Right lobe of liver (tissue), 6 donors: ENCODE results near the gene DOCK1. TPM values are rescaled to one million over a fixed set of nuclear protein-coding genes. Genes with fewer than 3 reads are reported as not detected.

Experiments
- ATAC-seq, 4 donors: fragments of 200-7000 bp; cut with Tn5 transposase; one replicate each; pipeline ENCODE4 v1.9.1; 2020; ENCODE audit warnings: mild to moderate bottlenecking in 4 of 4, moderate library complexity in 4 of 4
- DNase-seq, 3 donors: peaks; one replicate each; pipeline ENCODE4 v3.0.0-alpha.2; 2020
- H3K27ac ChIP-seq, 3 donors: fragments of 200-600 bp; one replicate each; pipeline ENCODE4 v1.8.0; 2022
- H3K27me3 ChIP-seq, 2 donors: fragments of 200-600 bp; one replicate each; pipeline ENCODE4 v1.8.0; 2022
- H3K36me3 ChIP-seq, 4 donors: fragments of 200-600 bp; sonication (generic) in 1 of 4; one replicate each; pipeline versions ENCODE4 v1.5.1 to v1.8.0; 2017 to 2022; ENCODE audit warnings: control low read depth in 1 of 4
- H3K4me1 ChIP-seq, 4 donors: fragments of 200-600 bp; sonication (generic) in 1 of 4; one replicate each; pipeline versions ENCODE4 v1.5.1 to v1.8.0; 2017 to 2022; ENCODE audit warnings: control low read depth in 1 of 4
- H3K4me3 ChIP-seq, 3 donors: fragments of 200-600 bp; one replicate each; pipeline ENCODE4 v1.8.0; 2022
- H3K9me3 ChIP-seq, 4 donors: fragments of 200-600 bp; sonication (generic) in 1 of 4; one replicate each; pipeline versions ENCODE4 v1.5.1 to v1.8.0; 2017 to 2022; ENCODE audit warnings: control low read depth in 1 of 4
- POLR2A ChIP-seq: fragments of 450-650 bp; IDR thresholded peaks from one replicate; pipeline ENCODE4 v1.6.1; 2017; ENCODE audit warnings: antibody characterized with exemption, mild to moderate bottlenecking
- WGBS: methylation state at CpG from one replicate; pipeline ENCODE4 v1.1.6; 2018; ENCODE audit warnings: low coverage, low lambda C conversion rate; ENCODE audit not compliant: insufficient coverage; ENCODE audit errors: missing lambda C conversion rate; 5-methylcytosine and 5-hydroxymethylcytosine counted together
- intact Hi-C, 2 donors: fragments of 100-400 bp; cut with DNase I; formaldehyde crosslinking; loops; one replicate each; pipeline versions ENCODE4 v1.11.2 to v1.14.1; 2022
- total RNA-seq, 6 experiments: library from RNA; depleted of rRNA in 2 of 6; stranded (reverse); fragments of >200 nt in 2 of 6; fragmentation: NEBNext Ultra II Directional in 3 of 6; extraction: Animal tissue kit (Norgen Biotek cat#: 25700) in 3 of 6; gene quantifications; one replicate each; pipeline versions ENCODE4 v1.1.0 to v1.2.4, GENCODE V29; 2016 to 2023
- TF ChIP-seq, protein P1 (sequence below), 4 donors: fragments of 200-600 bp in 3 of 4; fragments of 450-650 bp in 1 of 4; IDR thresholded peaks; one replicate each; pipeline versions ENCODE4 v1.5.1 to v1.8.0; 2016 to 2022; ENCODE audit warnings: antibody characterized with exemption in 4 of 4, mild to moderate bottlenecking in 2 of 4
- donor health status: DM: no; HTN: yes; CAD: no.
- donor health status: DM: no; HTN: no; CAD: no.
- donor health status: DM: no; HTN: no; CAD: no.
- donor health status: DM: no; HTN: yes; CAD: no.
- donor health status: DM: no; HTN: yes; CAD: no.

Gene DOCK1
- total RNA-seq, 6 experiments from 2014 or later: 13.8 to 17.8 (median 14.6) TPM

DNA sequence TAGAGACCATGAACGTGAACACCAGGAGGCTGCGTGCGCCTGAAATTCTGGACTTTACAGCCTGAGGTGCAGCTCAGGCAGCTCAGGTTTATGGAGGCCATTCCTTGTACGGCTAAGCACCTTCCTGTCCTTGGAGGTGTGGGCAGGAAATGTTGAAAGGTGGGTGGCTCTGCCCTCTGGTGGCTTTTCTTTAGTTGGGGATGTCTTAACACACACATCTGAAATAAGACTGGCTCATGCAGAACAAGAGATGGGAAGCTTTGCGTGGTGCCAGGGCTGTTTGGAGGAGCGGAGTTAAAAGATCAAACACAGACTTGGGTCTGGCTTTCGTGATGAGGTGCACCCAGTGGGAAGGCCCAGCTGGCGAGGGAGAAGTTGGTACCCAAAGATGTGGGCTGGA is 64.1 kb downstream of the DOCK1 start:
- Histone ChIP-seq H3K4me3 (no peak overlapping the region), H3K4me1 (peaks cover 0 to 7% (median 3%) of the 10 kb centered on the region in 4 donors), H3K9me3 (no peaks in the 10 kb centered on the region), H3K27me3 (no peaks in the 10 kb centered on the region), H3K27ac (no peak overlapping the region), H3K36me3 (no peaks in the 10 kb centered on the region)
- intact Hi-C loops: no loop called here
- DNase-seq (no peak), ATAC-seq (peak in 2 of 4 donors; percentile 23 to 26)
- TF ChIP-seq, protein P1, sequence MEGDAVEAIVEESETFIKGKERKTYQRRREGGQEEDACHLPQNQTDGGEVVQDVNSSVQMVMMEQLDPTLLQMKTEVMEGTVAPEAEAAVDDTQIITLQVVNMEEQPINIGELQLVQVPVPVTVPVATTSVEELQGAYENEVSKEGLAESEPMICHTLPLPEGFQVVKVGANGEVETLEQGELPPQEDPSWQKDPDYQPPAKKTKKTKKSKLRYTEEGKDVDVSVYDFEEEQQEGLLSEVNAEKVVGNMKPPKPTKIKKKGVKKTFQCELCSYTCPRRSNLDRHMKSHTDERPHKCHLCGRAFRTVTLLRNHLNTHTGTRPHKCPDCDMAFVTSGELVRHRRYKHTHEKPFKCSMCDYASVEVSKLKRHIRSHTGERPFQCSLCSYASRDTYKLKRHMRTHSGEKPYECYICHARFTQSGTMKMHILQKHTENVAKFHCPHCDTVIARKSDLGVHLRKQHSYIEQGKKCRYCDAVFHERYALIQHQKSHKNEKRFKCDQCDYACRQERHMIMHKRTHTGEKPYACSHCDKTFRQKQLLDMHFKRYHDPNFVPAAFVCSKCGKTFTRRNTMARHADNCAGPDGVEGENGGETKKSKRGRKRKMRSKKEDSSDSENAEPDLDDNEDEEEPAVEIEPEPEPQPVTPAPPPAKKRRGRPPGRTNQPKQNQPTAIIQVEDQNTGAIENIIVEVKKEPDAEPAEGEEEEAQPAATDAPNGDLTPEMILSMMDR (IDR thresholded peaks at IDR 0.05): peak in 2 of 4 donors; percentile 12 to 34
- TF ChIP-seq POLR2A: no peak
- 93% methylated on average over 4 of the region's 8 CpGs for WGBS

DNA sequence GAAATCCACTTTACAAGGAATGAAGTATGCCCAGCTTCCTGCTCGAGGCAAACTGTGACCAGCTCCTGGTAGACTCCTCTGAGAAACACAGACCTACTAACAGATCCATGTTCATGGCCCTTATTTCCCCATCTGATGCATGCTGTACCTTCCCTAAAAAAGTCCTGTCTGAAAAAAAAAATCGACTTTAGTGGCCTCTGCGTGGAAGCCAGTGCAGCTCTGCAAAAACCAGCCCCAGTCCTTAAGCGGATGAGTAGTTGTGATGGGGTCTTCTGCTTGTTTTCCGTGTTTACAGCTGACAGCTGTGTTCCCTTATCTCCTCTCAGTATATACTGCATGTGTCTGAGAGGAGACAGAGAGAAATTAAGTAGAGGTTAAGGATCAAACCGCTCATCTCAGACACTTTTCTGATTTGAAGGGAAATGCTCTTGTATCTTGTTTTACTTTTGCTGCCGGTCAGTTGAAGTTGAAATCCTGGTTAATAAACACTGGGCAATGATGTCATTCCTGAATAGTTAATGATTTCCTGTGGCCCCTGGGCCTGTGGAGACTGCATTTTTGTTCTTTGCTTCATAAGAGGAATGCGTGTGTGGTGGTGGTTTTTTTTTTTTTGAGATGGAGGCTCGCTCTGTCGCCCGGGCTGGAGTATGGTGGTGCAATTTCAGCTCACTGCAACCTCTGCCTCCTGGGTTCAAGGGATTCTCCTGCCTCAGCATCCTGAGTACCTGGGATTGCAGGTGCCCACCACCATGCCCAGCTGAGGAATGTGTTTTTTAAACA is 67.6 kb downstream of the DOCK1 start:
- no peak for DNase-seq
- no peaks in the 10 kb centered on the region for H3K27me3 ChIP-seq
- H3K27ac ChIP-seq: peak overlapping the region; percentile 55 to 69 (median 56)
- intact Hi-C loops: no loop called here
- ATAC-seq: peak; percentile 88 to 98 (median 94)
- peaks cover 0 to 7% (median 3%) of the 10 kb centered on the region in 4 donors for H3K4me1 ChIP-seq
- peaks cover 0 to 3% (median 0%) of the 10 kb centered on the region in 4 donors for H3K36me3 ChIP-seq
- no peaks in the 10 kb centered on the region for H3K9me3 ChIP-seq
- peak; percentile 19 for TF ChIP-seq POLR2A
- TF ChIP-seq, protein P1 (IDR thresholded peaks at IDR 0.05): no peak
- H3K4me3 ChIP-seq: peak overlapping the region in 1 of 3 donors; percentile 31
- WGBS: 15% methylated on average over 11 of the region's 11 CpGs

GRCh38 chr10:126975221-126975620 is 70.0 kb downstream of the DOCK1 start:
- intact Hi-C loops: no loop called here
- Histone ChIP-seq H3K27me3 (no peaks in the 10 kb centered on the region), H3K4me3 (no peak overlapping the region), H3K4me1 (peaks cover 0 to 7% (median 3%) of the 10 kb centered on the region in 4 donors), H3K9me3 (no peaks in the 10 kb centered on the region), H3K36me3 (peaks cover 0 to 8% (median 0%) of the 10 kb centered on the region in 4 donors), H3K27ac (no peak overlapping the region)
- no peak for DNase-seq
- TF ChIP-seq, protein P1 (IDR thresholded peaks at IDR 0.05): no peak
- WGBS: 100% methylated on average over 3 of the region's 5 CpGs
- ATAC-seq: no peak

DNA sequence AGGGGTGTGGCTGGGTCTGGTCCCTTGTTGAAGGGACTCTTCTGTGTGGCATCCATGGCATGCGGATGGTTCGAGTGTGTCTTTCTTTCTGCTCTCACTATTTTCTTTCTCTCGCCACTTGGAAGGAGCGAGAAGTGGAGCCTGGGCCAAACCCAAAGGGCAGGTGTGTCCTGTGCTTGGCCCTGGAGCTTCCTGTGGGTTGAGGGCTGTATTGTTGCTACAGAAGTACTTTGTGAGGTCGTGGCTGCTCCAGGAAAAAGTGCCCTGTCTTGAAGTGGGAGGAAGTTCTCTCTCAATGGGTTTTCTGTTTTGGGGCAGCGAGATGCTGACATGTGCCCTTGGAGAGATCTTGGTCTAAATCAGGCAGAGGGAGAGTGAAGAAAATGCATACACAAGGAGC is 72.0 kb downstream of the DOCK1 start:
- DNase-seq (no peak), ATAC-seq (no peak)
- peaks cover 0 to 6% (median 3%) of the 10 kb centered on the region in 4 donors for H3K4me1 ChIP-seq
- H3K4me3 ChIP-seq: no peak overlapping the region
- TF ChIP-seq POLR2A: no peak
- TF ChIP-seq, protein P1 (IDR thresholded peaks at IDR 0.05): no peak
- H3K9me3 ChIP-seq: no peaks in the 10 kb centered on the region
- peaks cover 0 to 8% (median 0%) of the 10 kb centered on the region in 4 donors for H3K36me3 ChIP-seq
- no peaks in the 10 kb centered on the region for H3K27me3 ChIP-seq
- WGBS: 67% methylated on average over 5 of the region's 6 CpGs
- intact Hi-C loops: no loop called here
- H3K27ac ChIP-seq: no peak overlapping the region
